HG02973 (cell line): Measurements from ENCODE around the gene PEX14.

Experiments used
- ATAC-seq: cut with Tn5 transposase; IDR thresholded peaks from one replicate; pipeline ENCODE4 v1.9.1; 2021; ENCODE audit warnings: moderate library complexity; ENCODE audit not compliant: unreplicated experiment

PEX14 gene

GRCh38 chr1:10629816-10630571 lies 155.2 kb downstream of the PEX14 start:
- ATAC-seq: no peak

- ATAC-seq: no peak
These were observed 155.9 kb downstream of the PEX14 start for GRCh38 chr1:10630661-10631120.

- no peak for ATAC-seq
These were observed 156.5 kb downstream of the PEX14 start for GRCh38 chr1:10631121-10631810.

- no peak for ATAC-seq
These were observed 157.3 kb downstream of the PEX14 start for GRCh38 chr1:10631811-10632593.

- no peak for ATAC-seq
These were observed 157.9 kb downstream of the PEX14 start for GRCh38 chr1:10632691-10633090.

- no peak for ATAC-seq
These were observed 158.7 kb downstream of the PEX14 start for GRCh38 chr1:10633416-10633815.

- no peak for ATAC-seq
These were observed 159.3 kb downstream of the PEX14 start for GRCh38 chr1:10634075-10634427.

- ATAC-seq: no peak
These were observed 159.8 kb downstream of the PEX14 start for GRCh38 chr1:10634428-10635084.

- ATAC-seq: no peak
These were observed 160.5 kb downstream of the PEX14 start for GRCh38 chr1:10635085-10635896.

- no peak for ATAC-seq
These were observed 161.2 kb downstream of the PEX14 start for GRCh38 chr1:10635992-10636391.

- ATAC-seq: no peak
These were observed 162.7 kb downstream of the PEX14 start for GRCh38 chr1:10637400-10637799.

- ATAC-seq: no peak
These were observed 163.2 kb downstream of the PEX14 start for GRCh38 chr1:10637834-10638558.

- ATAC-seq: no peak
These were observed 163.8 kb downstream of the PEX14 start for GRCh38 chr1:10638559-10639005.

GRCh38 chr1:10639011-10639774 lies 164.4 kb downstream of the PEX14 start:
- no peak for ATAC-seq

GRCh38 chr1:10639775-10640578 lies 165.2 kb downstream of the PEX14 start:
- no peak for ATAC-seq

GRCh38 chr1:10640843-10641553 lies 166.2 kb downstream of the PEX14 start:
- ATAC-seq: no peak

- ATAC-seq: no peak
These were observed 167.2 kb downstream of the PEX14 start for GRCh38 chr1:10641976-10642375.
